Activated T-cell treated with anti-CD3 and anti-CD28 coated beads, Interleukin-2, amount 50 U/mL, for 72 hours (primary cell): ENCODE results near the gene PLD6. TPM values are rescaled to one million over a fixed set of nuclear protein-coding genes. Genes with fewer than 3 reads are reported as not detected.
"Not testable (repeated sequence)": the region's sequence is repeated elsewhere in the genome, so short reads cannot be mapped to it uniquely, and the experiment has no call there.

Source experiments
- ATAC-seq, 2 donors: fragments of 150-1000 bp; cut with Tn5 transposase; replicated peaks in 1 of 2; 2 replicates each; pipeline ENCODE4 v1.10.0; 2021; ENCODE audit warnings: moderate library complexity in 2 of 2, mild to moderate bottlenecking in 1 of 2
- DNase-seq, 2 donors: peaks; one replicate each; pipeline ENCODE4 v3.0.0; 2021 to 2022; ENCODE audit warnings: mixed read lengths in 1 of 2
- H3K27ac Mint-ChIP-seq: one replicate; pipeline ENCODE4 v1.8.0; 2022; ENCODE audit warnings: mild to moderate bottlenecking, moderate library complexity, mixed read lengths
- H3K27me3 Mint-ChIP-seq: one replicate; pipeline ENCODE4 v1.8.0; 2022; ENCODE audit warnings: low read depth, mixed read lengths
- H3K36me3 Mint-ChIP-seq, 2 donors: one replicate each; pipeline ENCODE4 v1.8.0; 2022; ENCODE audit warnings: mixed read lengths in 2 of 2, mild to moderate bottlenecking in 1 of 2; ENCODE audit not compliant: insufficient read depth in 2 of 2
- H3K4me1 Mint-ChIP-seq: one replicate; pipeline ENCODE4 v1.8.0; 2022; ENCODE audit warnings: low read depth, mixed read lengths
- H3K4me3 Mint-ChIP-seq, 2 donors: one replicate each; pipeline ENCODE4 v1.8.0; 2022; ENCODE audit warnings: mild to moderate bottlenecking in 2 of 2, mixed read lengths in 2 of 2, moderate library complexity in 2 of 2
- H3K9me3 Mint-ChIP-seq, 2 donors: one replicate each; pipeline ENCODE4 v1.8.0; 2022; ENCODE audit warnings: mixed read lengths in 2 of 2
- total RNA-seq, 2 donors: library from RNA; stranded (reverse); gene quantifications; one replicate each; pipeline ENCODE4 v1.2.3, GENCODE V29; 2022

Gene PLD6
- total RNA-seq, 2 donors from 2014 or later = 6.8 to 8.0 TPM

DNA sequence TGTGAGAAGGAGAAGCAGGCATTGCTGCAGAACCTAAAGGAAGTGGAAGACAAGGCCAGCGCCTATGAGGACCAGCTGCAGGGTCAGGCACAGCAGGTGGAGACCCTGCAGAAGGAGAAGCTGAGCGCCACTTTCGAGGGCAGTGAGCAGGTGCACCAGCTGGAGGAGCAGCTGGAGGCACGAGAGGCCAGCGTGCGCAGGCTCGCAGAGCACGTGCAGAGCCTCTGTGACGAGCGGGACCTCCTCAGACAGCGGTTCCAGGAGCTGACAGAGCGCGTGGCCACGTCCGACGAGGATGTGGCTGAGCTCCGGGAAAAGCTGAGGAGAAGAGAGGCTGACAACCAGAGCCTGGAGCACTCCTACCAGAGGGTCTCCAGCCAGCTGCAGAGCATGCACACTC, 41.5 kb downstream of the PLD6 start:
- no peaks in the 10 kb centered on the region for H3K9me3 Mint-ChIP-seq
- no peaks in the 10 kb centered on the region for H3K4me1 Mint-ChIP-seq
- H3K27me3 Mint-ChIP-seq = no peaks in the 10 kb centered on the region
- no peak overlapping the region for H3K4me3 Mint-ChIP-seq
- no peak overlapping the region for H3K27ac Mint-ChIP-seq
- peaks cover 2 to 10% of the 10 kb centered on the region in 2 donors for H3K36me3 Mint-ChIP-seq
- no peak for ATAC-seq
- no peak for DNase-seq

DNA sequence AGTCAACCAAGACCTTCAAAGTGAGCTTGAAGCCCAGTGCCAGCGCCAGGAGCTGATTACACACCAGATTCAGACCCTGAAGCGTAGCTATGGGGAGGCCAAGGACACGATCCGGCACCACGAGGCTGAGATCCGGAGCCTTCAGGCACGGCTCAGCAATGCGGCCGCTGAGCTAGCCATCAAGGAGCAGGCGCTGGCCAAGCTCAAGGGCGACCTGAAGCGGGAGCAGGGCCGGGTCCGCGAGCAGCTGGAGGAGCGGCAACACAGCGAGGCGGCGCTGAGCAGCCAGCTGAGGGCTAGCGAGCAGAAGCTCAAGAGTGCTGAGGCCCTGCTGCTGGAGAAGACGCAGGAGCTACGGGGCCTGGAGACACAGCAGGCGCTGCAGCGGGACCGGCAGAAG, 42.0 kb downstream of the PLD6 start:
- Mint-ChIP-seq H3K9me3 (no peaks in the 10 kb centered on the region), H3K4me3 (no peak overlapping the region)

DNA sequence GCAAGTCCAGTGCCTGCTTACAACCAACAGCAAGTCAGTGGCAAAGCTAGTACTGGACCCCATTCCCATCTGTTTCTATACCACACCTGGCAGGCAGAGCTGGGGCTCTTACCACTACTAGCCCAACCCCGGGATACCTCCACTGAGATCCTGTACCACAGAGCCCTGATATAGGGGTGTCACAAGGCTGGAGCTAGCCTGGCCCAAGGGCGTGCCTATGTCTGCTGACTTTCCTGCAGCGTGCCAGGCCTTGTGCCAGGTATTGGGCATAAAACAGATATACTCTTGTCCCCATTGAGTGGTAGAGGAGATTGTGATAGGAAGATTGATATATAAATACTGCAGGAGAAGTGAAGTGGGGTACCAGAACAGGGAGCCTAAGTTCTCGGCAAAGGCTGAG, 44.4 kb downstream of the PLD6 start:
- Mint-ChIP-seq H3K4me1 (no peaks in the 10 kb centered on the region), H3K27me3 (no peaks in the 10 kb centered on the region), H3K4me3 (no peak overlapping the region), H3K9me3 (no peaks in the 10 kb centered on the region), H3K36me3 (peaks cover 2 to 11% of the 10 kb centered on the region in 2 donors), H3K27ac (no peak overlapping the region)
- no peak for DNase-seq
- no peak for ATAC-seq

More for the DNA sequence above, 42.0 kb downstream of the PLD6 start:
- DNase-seq = no peak
- H3K27me3 Mint-ChIP-seq = no peaks in the 10 kb centered on the region
- no peak for ATAC-seq
- H3K4me1 Mint-ChIP-seq = no peaks in the 10 kb centered on the region
- H3K27ac Mint-ChIP-seq = no peak overlapping the region
- H3K36me3 Mint-ChIP-seq = peaks cover 2 to 12% of the 10 kb centered on the region in 2 donors

DNA sequence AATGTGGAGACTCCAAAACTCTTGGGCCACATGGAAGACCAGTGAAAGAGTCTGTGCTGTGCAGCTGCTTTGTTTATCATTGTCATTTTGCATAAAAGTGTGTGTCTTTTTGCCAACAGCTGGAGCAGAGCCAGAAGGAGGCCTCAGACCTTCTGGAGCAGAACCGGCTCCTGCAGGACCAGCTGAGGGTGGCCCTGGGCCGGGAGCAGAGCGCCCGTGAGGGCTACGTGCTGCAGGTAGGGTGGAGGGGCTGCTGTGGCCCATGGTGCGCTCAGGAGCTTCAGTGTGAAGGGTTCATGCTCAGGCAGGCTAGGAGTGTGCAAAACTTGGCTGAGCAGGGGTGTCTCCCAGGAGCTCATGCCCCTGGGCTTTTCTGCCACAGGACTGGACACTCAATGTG, 45.0 kb downstream of the PLD6 start:
- H3K4me3 Mint-ChIP-seq = no peak overlapping the region
- H3K27ac Mint-ChIP-seq = no peak overlapping the region
- H3K36me3 Mint-ChIP-seq = peaks cover 2 to 11% of the 10 kb centered on the region in 2 donors
- no peaks in the 10 kb centered on the region for H3K4me1 Mint-ChIP-seq
- no peaks in the 10 kb centered on the region for H3K27me3 Mint-ChIP-seq
- ATAC-seq (no peak), DNase-seq (no peak)
- no peaks in the 10 kb centered on the region for H3K9me3 Mint-ChIP-seq

DNA sequence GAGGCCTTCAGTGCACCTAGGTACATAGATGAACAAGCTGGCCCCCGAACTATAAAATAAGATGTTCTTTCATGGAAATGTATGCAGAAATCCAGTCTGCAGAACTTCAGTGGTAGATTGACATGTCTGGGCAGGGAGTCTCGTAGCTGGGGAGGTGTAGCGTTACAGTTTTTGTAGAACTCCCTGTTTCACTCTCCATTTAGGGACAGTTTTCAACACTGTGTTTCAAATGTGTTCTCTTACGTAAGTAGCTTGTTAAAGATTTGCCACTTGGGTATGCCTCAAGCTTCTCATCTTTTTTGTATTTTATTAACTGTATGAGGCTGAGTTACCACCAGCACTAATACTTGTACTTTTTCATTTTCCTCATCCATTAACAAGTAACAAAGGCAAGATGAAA, 46.6 kb downstream of the PLD6 start:
- H3K4me1 Mint-ChIP-seq = peaks cover 4% of the 10 kb centered on the region
- no peak overlapping the region for H3K4me3 Mint-ChIP-seq
- no peak for DNase-seq
- no peaks in the 10 kb centered on the region for H3K27me3 Mint-ChIP-seq
- no peaks in the 10 kb centered on the region for H3K9me3 Mint-ChIP-seq
- H3K27ac Mint-ChIP-seq = no peak overlapping the region
- peaks cover 2 to 14% of the 10 kb centered on the region in 2 donors for H3K36me3 Mint-ChIP-seq
- no peak for ATAC-seq

DNA sequence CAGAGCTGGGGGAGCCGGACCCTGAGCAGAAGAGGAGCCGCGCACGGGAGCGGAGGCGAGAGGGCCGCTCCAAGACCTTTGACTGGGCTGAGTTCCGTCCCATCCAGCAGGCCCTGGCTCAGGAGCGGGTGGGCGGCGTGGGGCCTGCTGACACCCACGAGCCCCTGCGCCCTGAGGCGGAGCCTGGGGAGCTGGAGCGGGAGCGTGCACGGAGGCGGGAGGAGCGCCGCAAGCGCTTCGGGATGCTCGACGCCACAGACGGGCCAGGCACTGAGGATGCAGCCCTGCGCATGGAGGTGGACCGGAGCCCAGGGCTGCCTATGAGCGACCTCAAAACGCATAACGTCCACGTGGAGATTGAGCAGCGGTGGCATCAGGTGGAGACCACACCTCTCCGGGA, 47.6 kb downstream of the PLD6 start:
- DNase-seq, H3K4me3 Mint-ChIP-seq, ATAC-seq, H3K27me3 Mint-ChIP-seq, H3K9me3 Mint-ChIP-seq, H3K27ac Mint-ChIP-seq: not testable (repeated sequence)
- peaks cover 8 to 12% of the 10 kb centered on the region in 2 donors for H3K36me3 Mint-ChIP-seq
- H3K4me1 Mint-ChIP-seq = peaks cover 14% of the 10 kb centered on the region

DNA sequence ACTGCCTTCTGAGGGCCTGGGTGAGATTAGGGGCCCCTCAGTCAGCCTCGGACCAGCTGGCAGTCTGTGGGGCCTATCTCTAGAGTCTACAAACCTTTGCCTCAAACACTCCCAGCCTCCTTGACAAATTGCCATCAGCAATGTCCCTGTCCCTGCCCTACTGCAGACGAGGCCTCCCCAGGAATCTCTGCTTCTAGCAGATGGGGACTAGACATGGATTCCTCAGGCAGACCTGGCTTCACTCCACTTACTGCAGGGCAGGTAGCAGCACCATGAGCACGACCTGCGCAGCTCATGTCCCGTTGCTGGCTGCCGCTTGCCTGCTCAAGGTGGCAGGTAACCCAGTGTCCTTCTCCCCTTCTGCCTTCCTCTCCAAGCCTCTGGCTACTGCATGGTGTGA, 49.1 kb downstream of the PLD6 start:
- peaks cover 26% of the 10 kb centered on the region for H3K4me1 Mint-ChIP-seq
- no peak overlapping the region for H3K27ac Mint-ChIP-seq
- no peaks in the 10 kb centered on the region for H3K9me3 Mint-ChIP-seq
- no peak overlapping the region for H3K4me3 Mint-ChIP-seq
- ATAC-seq = no peak
- no peaks in the 10 kb centered on the region for H3K27me3 Mint-ChIP-seq
- no peak for DNase-seq
- peaks cover 6 to 12% of the 10 kb centered on the region in 2 donors for H3K36me3 Mint-ChIP-seq

DNA sequence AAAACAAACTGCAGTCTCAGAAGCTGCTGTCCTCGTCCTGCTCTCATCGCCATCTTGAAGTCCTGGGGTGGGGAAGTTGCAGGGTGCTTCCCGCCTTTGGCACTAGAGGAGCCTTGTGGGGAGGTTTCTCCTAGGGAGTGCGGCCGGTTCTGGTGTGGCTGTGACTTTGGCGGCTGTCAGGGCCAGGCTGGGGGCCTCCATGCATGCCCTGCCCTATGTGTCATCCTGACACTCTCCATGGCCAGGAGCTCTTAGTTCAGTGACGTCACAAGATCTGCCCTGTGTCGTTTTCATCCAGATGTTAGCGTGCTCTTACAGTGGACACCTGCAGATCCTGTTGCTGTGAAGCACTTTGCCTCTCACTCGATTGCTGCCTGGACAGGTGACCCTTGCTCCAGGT, 49.6 kb downstream of the PLD6 start:
- DNase-seq (no peak), ATAC-seq (no peak)
- Mint-ChIP-seq H3K27me3 (no peaks in the 10 kb centered on the region), H3K27ac (no peak overlapping the region), H3K4me3 (no peak overlapping the region), H3K4me1 (peaks cover 30% of the 10 kb centered on the region), H3K9me3 (no peaks in the 10 kb centered on the region), H3K36me3 (peaks cover 6 to 12% of the 10 kb centered on the region in 2 donors)

DNA sequence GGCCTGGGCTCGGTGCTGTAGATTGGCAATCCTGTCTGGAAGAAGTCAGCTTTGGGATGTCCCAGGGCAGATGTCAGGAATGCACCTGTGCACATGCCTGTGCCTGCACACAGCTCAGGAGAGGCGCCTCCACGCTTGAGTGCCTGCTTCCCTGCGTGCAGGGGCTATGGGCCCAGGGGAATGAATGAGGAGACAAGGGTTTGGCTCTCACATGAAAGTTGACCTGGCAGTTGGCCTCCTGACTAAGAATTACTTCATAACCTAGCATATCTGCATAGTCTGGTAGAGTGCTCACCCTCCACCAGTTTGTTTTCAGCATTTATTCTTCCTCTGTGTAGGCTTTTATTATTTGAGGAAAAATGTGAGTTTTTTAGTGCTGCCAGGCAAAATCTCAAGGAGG, 50.0 kb downstream of the PLD6 start:
- Mint-ChIP-seq H3K9me3 (no peaks in the 10 kb centered on the region), H3K27ac (no peak overlapping the region), H3K4me3 (no peak overlapping the region), H3K4me1 (peaks cover 34% of the 10 kb centered on the region), H3K27me3 (no peaks in the 10 kb centered on the region), H3K36me3 (peaks cover 6 to 14% of the 10 kb centered on the region in 2 donors)
- no peak for DNase-seq
- no peak for ATAC-seq

DNA sequence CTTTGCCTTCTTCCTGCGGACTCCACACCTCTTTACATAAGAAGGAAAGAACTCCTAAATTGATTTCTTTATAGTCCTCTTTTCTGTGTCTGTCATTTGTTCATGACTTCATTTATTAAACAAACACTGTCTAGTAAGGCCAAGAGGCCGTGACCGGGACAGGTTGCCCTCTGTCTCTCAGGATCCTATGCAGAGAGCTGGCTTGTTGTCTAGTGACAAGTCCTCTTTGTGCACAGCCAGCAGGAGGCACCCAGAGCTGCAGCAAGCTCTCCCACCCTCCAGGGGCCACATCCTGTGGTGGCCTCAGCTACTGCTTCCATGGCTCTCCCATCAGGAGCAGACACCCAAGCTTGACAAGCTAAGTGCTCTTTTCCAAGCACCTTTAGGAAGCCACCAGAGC, 50.6 kb downstream of the PLD6 start:
- Mint-ChIP-seq H3K27me3 (no peaks in the 10 kb centered on the region), H3K4me1 (peaks cover 40% of the 10 kb centered on the region), H3K27ac (no peak overlapping the region), H3K4me3 (no peak overlapping the region), H3K9me3 (no peaks in the 10 kb centered on the region), H3K36me3 (peaks cover 6 to 15% of the 10 kb centered on the region in 2 donors)
- no peak for ATAC-seq
- no peak for DNase-seq

DNA sequence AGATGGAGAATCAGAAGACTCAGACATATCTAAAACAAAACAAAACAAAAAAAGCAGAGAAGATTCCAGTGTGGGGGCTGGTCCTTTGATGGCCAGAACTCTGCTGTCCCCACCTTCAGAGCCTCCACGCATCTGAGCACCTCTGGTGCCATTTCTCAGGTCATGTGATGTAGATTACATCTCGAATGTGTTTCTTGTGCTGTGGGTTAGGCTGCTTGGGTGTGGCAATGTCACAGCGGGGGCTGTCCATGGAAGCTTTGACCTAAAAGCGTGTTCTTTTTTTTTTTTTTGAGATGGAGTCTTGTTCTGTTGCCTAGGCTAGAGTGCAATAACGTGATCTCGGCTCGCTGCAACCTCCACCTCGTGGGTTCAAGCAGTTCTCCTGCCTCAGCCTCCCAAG, 51.2 kb downstream of the PLD6 start:
- DNase-seq = no peak
- H3K4me3 Mint-ChIP-seq = peak overlapping the region in 1 of 2 donors; percentile 11
- no peaks in the 10 kb centered on the region for H3K27me3 Mint-ChIP-seq
- no peak for ATAC-seq
- H3K9me3 Mint-ChIP-seq = no peaks in the 10 kb centered on the region
- peaks cover 45% of the 10 kb centered on the region for H3K4me1 Mint-ChIP-seq
- H3K36me3 Mint-ChIP-seq = peaks cover 6 to 15% of the 10 kb centered on the region in 2 donors
- peak overlapping the region; percentile 45 for H3K27ac Mint-ChIP-seq

DNA sequence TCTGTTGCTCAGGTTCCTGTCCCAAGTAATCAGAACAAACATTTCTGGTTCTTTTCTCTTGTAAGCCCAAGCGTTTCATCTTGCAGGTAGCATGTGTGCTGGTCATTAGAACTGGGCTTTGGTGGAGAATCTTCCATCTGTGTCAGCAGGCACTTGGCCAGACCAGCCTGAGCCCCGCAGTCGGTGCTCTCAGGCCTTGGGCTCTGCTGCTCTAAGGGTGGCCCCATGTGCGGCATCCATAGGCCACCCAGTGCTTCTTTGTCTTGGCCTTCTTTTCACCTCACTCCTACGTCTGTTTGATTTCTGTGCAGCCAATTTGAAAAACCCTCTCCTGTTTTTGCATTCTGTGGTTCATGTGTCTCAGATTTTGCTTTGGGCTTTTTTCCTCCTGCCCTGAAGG, 51.6 kb downstream of the PLD6 start:
- Mint-ChIP-seq H3K9me3 (no peaks in the 10 kb centered on the region), H3K27ac (peak overlapping the region; percentile 39), H3K36me3 (peaks cover 6 to 15% of the 10 kb centered on the region in 2 donors), H3K4me1 (peaks cover 49% of the 10 kb centered on the region), H3K4me3 (peak overlapping the region in 1 of 2 donors; percentile 11), H3K27me3 (no peaks in the 10 kb centered on the region)
- DNase-seq (no peak), ATAC-seq (no peak)

DNA sequence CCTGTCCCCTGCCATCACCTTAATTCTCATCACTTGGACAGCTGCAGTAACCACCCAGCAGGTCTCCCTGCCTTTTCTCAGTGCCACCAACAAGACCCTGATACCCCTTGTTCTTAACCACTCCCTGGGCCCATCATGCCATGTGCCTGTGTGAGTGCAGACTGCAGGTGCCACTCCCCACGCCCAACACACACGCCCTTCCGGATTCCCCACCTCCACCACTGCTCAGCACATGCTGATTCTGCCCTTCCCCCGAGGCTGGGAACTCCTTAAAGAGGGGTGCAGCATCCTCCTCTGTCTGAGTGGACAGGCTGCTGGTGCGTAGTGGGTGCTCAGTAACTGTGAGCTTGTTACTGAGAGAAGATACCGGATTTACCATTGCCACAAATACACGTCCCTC, 52.4 kb downstream of the PLD6 start:
- Mint-ChIP-seq H3K36me3 (peaks cover 6 to 13% of the 10 kb centered on the region in 2 donors), H3K27me3 (no peaks in the 10 kb centered on the region), H3K9me3 (no peaks in the 10 kb centered on the region), H3K27ac (no peak overlapping the region), H3K4me1 (peaks cover 49% of the 10 kb centered on the region), H3K4me3 (no peak overlapping the region)
- DNase-seq (no peak), ATAC-seq (no peak)

DNA sequence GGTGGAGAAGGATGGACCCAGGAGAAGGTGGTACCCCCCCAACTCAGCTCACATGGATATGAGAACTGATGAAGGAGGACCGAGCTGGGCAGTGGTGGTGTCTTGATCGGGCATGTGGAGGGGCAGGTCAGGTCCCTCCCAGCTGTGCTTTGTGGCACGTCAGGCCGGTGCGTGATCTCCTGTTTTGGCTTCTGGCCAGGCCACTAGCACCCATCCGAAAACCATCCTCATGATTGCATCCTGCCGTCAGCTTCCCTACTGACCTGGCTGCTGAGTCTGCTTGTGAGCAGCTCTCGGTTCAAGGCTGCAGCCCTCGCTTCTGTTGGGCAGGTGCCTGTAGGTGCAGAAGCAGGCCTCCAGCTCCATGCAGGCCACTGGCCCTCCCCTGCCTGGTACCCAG, 53.1 kb downstream of the PLD6 start:
- Mint-ChIP-seq H3K36me3 (peaks cover 6 to 13% of the 10 kb centered on the region in 2 donors), H3K9me3 (no peaks in the 10 kb centered on the region), H3K4me3 (no peak overlapping the region), H3K27me3 (no peaks in the 10 kb centered on the region), H3K27ac (no peak overlapping the region), H3K4me1 (peaks cover 49% of the 10 kb centered on the region)
- ATAC-seq = no peak
- DNase-seq = no peak
